Astrocyte (in vitro differentiated cells and primary cell): ENCODE data around the gene CDH13.

Experiments used
- CTCF ChIP-seq: IDR thresholded peaks from 2 replicates; pipeline ENCODE4 v1.5.1; 2011; ENCODE audit warnings: low read depth, mild to moderate bottlenecking, inconsistent platforms, low read length, moderate library complexity; ENCODE audit not compliant: insufficient read depth
- EZH2 ChIP-seq: IDR thresholded peaks from 2 replicates; pipeline ENCODE4 v1.6.1; 2012; ENCODE audit warnings: mild to moderate bottlenecking, low read length, inconsistent platforms; ENCODE audit not compliant: insufficient read depth

- TF ChIP-seq EZH2 = no peak
- no peak for TF ChIP-seq CTCF
These were observed 1212.8 kb downstream of the CDH13 start for GRCh38 chr16:83839561-83839960.
